Islet of Langerhans (tissue), 1 donor: Measurements from ENCODE around the gene MTMR2.
"Not testable (repeated sequence)": the region's sequence is repeated elsewhere in the genome, so short reads cannot be mapped to it uniquely, and the experiment has no call there.

Experiments used
- FAIRE-seq: peaks from one replicate; lab custom pipeline; 2011; peaks lifted over from hg19 to GRCh38; lab: Jason Lieb, UNC

MTMR2 gene

GRCh38 chr11:95883381-95883780 is 40.5 kb downstream of the MTMR2 start:
- no peak for FAIRE-seq

- no peak for FAIRE-seq
These were observed 46.6 kb downstream of the MTMR2 start for GRCh38 chr11:95877291-95877690.

GRCh38 chr11:95870877-95871276 is 53.0 kb downstream of the MTMR2 start:
- FAIRE-seq = not testable (repeated sequence)

- FAIRE-seq = no peak
These were observed 56.8 kb downstream of the MTMR2 start for GRCh38 chr11:95867105-95867504.

- no peak for FAIRE-seq
These were observed 60.3 kb downstream of the MTMR2 start for GRCh38 chr11:95863486-95864140.

- not testable (repeated sequence) for FAIRE-seq
These were observed 63.9 kb downstream of the MTMR2 start for GRCh38 chr11:95860024-95860423.

- not testable (repeated sequence) for FAIRE-seq
These were observed 69.5 kb downstream of the MTMR2 start for GRCh38 chr11:95854362-95854761.

GRCh38 chr11:95853862-95854261 is 70.0 kb downstream of the MTMR2 start:
- FAIRE-seq = no peak

GRCh38 chr11:95853138-95853537 is 70.8 kb downstream of the MTMR2 start:
- FAIRE-seq = no peak

GRCh38 chr11:95850137-95850536 is 73.8 kb downstream of the MTMR2 start:
- no peak for FAIRE-seq

GRCh38 chr11:95849087-95849825 is 74.7 kb downstream of the MTMR2 start:
- peak; percentile 96 for FAIRE-seq

- no peak for FAIRE-seq
These were observed 78.7 kb downstream of the MTMR2 start for GRCh38 chr11:95845167-95845566.

- FAIRE-seq = peak; percentile 95
These were observed 88.0 kb downstream of the MTMR2 start for GRCh38 chr11:95835768-95836488.

- no peak for FAIRE-seq
These were observed 88.6 kb downstream of the MTMR2 start for GRCh38 chr11:95835351-95835750.

- FAIRE-seq = no peak
These were observed 90.5 kb downstream of the MTMR2 start for GRCh38 chr11:95833378-95833777.

- FAIRE-seq = no peak
These were observed 91.1 kb downstream of the MTMR2 start for GRCh38 chr11:95832763-95833162.

GRCh38 chr11:95831198-95831883 is 92.6 kb downstream of the MTMR2 start:
- FAIRE-seq = peak; percentile 99

- no peak for FAIRE-seq
These were observed 94.2 kb downstream of the MTMR2 start for GRCh38 chr11:95829580-95830259.

GRCh38 chr11:95827696-95828095 is 96.2 kb downstream of the MTMR2 start:
- FAIRE-seq = no peak

- FAIRE-seq = peak; percentile 30
These were observed 102.3 kb downstream of the MTMR2 start for GRCh38 chr11:95821640-95822039.

- FAIRE-seq = no peak
These were observed 107.9 kb downstream of the MTMR2 start for GRCh38 chr11:95816037-95816436.

- not testable (repeated sequence) for FAIRE-seq
These were observed 112.9 kb downstream of the MTMR2 start for GRCh38 chr11:95811052-95811451.
